ENCODE results near the gene SOCS1. TPM values are rescaled to one million over a fixed set of nuclear protein-coding genes. Genes with fewer than 3 reads are reported as not detected.
A peak's percentile ranks its signal among the peaks of the same experiment; 100 is the strongest.

The SOCS1 gene
- total RNA-seq, 4 donors from 2014 or later: 1.1 to 5.5 (median 3.1) TPM

DNA sequence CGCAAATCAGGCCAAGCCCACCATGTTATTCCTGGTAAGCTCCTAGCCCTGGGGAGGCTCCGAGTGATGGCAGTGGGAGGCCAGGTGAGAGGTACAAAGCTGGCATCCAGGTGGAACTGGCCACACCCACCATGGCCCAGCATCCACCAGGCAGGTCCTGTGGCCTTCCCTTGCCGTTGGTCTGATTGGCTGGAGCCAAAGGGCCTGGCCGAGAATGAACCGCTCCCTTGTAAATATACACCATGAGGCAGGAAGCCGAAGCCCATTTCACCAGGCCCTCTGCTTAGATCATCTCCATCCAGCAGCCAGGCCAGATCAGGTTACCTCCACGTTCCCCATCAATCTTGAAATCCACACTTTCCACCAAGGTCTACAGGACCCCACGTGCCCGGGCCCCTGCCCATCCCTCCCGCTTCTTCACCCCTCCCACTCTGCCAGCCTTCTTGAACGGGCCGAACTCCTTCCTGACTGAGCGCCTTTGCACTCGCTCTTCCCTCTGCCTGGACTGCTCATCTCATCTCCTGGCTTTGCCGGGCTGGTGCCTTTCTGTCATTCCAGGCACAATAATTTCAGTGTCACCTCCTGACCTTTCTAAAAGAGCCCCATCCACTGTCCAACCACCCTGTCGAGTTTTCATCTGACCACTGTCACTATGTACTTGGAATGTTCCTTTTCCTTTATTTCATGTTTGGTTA, 5.8 kb downstream of the SOCS1 start:
- in situ Hi-C loops (cut with MboI; ENCODE audit: low sequenced_read_pairs in 4 of 4): no loop called here
- Histone ChIP-seq H3K4me1 (peaks cover 4 to 7% of the 10 kb centered on the region in 2 donors), H3K27me3 (no peaks in the 10 kb centered on the region), H3K36me3 (no peaks in the 10 kb centered on the region), H3K27ac (no peak overlapping the region), H3K9me3 (no peaks in the 10 kb centered on the region), H3K4me3 (no peak overlapping the region)
- TF ChIP-seq, protein P1, sequence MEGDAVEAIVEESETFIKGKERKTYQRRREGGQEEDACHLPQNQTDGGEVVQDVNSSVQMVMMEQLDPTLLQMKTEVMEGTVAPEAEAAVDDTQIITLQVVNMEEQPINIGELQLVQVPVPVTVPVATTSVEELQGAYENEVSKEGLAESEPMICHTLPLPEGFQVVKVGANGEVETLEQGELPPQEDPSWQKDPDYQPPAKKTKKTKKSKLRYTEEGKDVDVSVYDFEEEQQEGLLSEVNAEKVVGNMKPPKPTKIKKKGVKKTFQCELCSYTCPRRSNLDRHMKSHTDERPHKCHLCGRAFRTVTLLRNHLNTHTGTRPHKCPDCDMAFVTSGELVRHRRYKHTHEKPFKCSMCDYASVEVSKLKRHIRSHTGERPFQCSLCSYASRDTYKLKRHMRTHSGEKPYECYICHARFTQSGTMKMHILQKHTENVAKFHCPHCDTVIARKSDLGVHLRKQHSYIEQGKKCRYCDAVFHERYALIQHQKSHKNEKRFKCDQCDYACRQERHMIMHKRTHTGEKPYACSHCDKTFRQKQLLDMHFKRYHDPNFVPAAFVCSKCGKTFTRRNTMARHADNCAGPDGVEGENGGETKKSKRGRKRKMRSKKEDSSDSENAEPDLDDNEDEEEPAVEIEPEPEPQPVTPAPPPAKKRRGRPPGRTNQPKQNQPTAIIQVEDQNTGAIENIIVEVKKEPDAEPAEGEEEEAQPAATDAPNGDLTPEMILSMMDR (IDR thresholded peaks at IDR 0.05 in 4 of 5, conservative IDR thresholded peaks at IDR 0.05 in 1 of 5): no peak
- TF ChIP-seq POLR2A (IDR thresholded peaks at IDR 0.05): no peak
- intact Hi-C loops (cut with DNase I; ENCODE audit: low total_unique reads): loop anchor here (10.0 kb wide), 1 partner anchor 505 kb away; the partner anchor contains the start of gene NUBP1
- ATAC-seq: peak in 1 of 2 donors; percentile 34
- DNase-seq: no peak

DNA sequence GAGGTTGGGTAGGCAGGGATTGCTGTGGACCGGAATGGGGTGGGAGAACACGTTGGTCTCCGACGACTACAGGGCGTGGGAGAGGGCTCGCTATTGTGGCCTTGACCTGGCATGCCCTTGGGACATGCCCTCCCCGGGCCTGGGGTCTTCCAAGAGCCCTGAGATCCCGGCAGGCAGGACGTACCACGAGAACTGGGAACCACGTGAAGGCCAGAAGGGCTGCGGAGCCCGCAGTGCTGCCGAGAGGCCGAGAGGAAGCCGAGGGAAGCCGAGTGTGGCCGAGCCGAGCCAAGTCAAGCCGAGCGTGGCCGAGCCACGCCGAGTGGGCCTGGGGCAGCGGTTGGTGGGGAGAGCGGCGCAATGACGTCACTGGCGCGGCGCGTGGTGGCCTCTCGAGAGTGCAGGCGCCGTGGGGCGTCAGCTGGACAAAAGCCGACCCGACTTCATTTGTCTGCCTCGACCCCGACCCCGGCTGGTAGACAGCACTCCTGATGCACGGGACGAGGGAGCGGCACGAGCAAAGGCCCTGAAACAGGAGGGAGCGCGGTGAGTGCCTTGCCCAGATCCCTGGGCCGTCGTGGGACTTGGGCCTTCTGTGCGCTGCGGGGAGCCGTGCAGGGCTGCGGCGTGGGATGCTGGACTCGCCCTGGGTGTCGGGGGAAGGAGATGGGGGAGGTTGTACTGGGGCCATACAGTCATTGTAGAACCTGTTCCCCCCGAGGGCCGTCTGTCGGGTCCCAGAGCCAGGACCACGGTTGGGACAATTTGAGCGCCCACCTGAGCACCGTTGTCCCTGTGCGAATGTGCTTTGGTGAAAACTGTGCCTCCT, 6.6 kb downstream of the SOCS1 start:
- no peaks in the 10 kb centered on the region for H3K36me3 ChIP-seq
- H3K4me1 ChIP-seq: peaks cover 4 to 7% of the 10 kb centered on the region in 2 donors
- no peak overlapping the region for H3K4me3 ChIP-seq
- no peak for DNase-seq
- no peaks in the 10 kb centered on the region for H3K9me3 ChIP-seq
- in situ Hi-C loops (cut with MboI; ENCODE audit: low sequenced_read_pairs in 4 of 4) (loop anchor here in 1 of 4 donors (25.0 kb wide), 1 partner anchor 112 kb away; no protein-coding TSS in a partner anchor), intact Hi-C loops (cut with DNase I; ENCODE audit: low total_unique reads) (loop anchor here (10.0 kb wide), 1 partner anchor 505 kb away; the partner anchor contains the start of gene NUBP1)
- no peak for ATAC-seq
- H3K27ac ChIP-seq: no peak overlapping the region
- H3K27me3 ChIP-seq: no peaks in the 10 kb centered on the region
- TF ChIP-seq, protein P1 (IDR thresholded peaks at IDR 0.05 in 4 of 5, conservative IDR thresholded peaks at IDR 0.05 in 1 of 5): no peak
- TF ChIP-seq POLR2A (IDR thresholded peaks at IDR 0.05): no peak

DNA sequence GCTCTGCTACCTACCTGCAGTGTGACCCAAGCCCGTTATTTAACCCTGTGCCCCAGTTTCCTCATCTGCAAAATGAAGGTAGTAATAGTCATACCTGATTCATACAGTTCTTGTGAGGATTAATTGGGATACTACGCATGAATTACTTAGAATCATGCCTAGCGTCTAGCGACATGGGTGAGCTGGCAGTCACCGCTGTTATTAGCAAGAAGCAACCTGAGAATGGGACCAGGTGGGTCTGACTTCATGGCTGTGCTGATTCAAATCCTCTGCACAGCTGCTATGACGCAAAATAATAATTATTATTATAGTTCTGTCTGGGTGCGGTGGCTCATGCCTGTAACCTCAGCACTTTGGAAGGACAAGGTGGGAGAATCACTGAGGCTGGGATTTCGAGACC, 7.9 kb downstream of the SOCS1 start:
- TF ChIP-seq, protein P1 (IDR thresholded peaks at IDR 0.05 in 4 of 5, conservative IDR thresholded peaks at IDR 0.05 in 1 of 5): no peak
- no peak for TF ChIP-seq POLR2A (IDR thresholded peaks at IDR 0.05)
- no peaks in the 10 kb centered on the region for H3K9me3 ChIP-seq
- H3K36me3 ChIP-seq: no peaks in the 10 kb centered on the region
- no peak overlapping the region for H3K27ac ChIP-seq
- intact Hi-C loops (cut with DNase I; ENCODE audit: low total_unique reads) (no loop called here), in situ Hi-C loops (cut with MboI; ENCODE audit: low sequenced_read_pairs in 4 of 4) (loop anchor here in 1 of 4 donors (25.0 kb wide), 1 partner anchor 111 kb away; no protein-coding TSS in a partner anchor)
- H3K4me1 ChIP-seq: no peaks in the 10 kb centered on the region
- no peak for ATAC-seq
- DNase-seq: no peak
- no peaks in the 10 kb centered on the region for H3K27me3 ChIP-seq
- no peak overlapping the region for H3K4me3 ChIP-seq

DNA sequence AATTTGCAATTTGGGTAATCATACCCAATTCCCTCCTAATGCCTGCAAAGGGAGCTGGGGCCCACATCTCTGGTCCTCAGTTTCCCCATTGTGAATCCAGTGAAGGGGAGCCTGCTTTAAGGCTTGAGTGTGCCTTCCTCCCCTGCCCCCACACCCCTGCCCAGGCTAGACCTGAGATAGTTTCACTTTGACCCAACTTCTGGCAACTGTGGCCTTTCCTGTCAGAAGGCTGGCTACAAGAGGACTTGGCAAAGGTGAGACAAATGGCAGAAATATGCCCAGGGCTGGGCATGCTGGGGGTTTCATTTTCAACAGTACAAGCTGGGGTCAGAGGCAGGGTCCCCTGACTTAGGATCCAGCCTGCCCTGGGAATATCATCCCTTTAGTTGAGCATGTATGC, 10.0 kb downstream of the SOCS1 start:
- no peak for ATAC-seq

More for the DNA sequence above, 10.0 kb downstream of the SOCS1 start:
- Histone ChIP-seq H3K27ac (no peak overlapping the region), H3K4me3 (no peak overlapping the region), H3K27me3 (no peaks in the 10 kb centered on the region), H3K4me1 (peaks cover under 1 to 2% of the 10 kb centered on the region in 2 donors), H3K36me3 (no peaks in the 10 kb centered on the region), H3K9me3 (no peaks in the 10 kb centered on the region)
- in situ Hi-C loops (cut with MboI; ENCODE audit: low sequenced_read_pairs in 4 of 4): loop anchor here in 1 of 4 donors (25.0 kb wide), 1 partner anchor 109 kb away; no protein-coding TSS in a partner anchor
- intact Hi-C loops (cut with DNase I; ENCODE audit: low total_unique reads): no loop called here
- no peak for TF ChIP-seq POLR2A (IDR thresholded peaks at IDR 0.05)
- TF ChIP-seq, protein P1 (IDR thresholded peaks at IDR 0.05 in 4 of 5, conservative IDR thresholded peaks at IDR 0.05 in 1 of 5): no peak
- no peak for DNase-seq
